Thyroid gland (tissue), 4 donors: ENCODE results near the gene CDC26.

ENCODE experiments used
- CTCF ChIP-seq, 6 experiments: fragments of 200-600 bp in 3 of 6; fragments of 450-650 bp in 3 of 6; sonication (generic) in 3 of 6; IDR thresholded peaks; one replicate each; pipeline ENCODE4 v1.5.1; 2016 to 2019; ENCODE audit warnings: antibody characterized with exemption in 6 of 6, mild to moderate bottlenecking in 2 of 6, inconsistent platforms in 1 of 6, moderate library complexity in 1 of 6
- POLR2A ChIP-seq, 2 donors: fragments of 450-650 bp; IDR thresholded peaks; one replicate each; pipeline ENCODE4 v1.6.1; 2017; ENCODE audit warnings: antibody characterized with exemption in 2 of 2, mild to moderate bottlenecking in 2 of 2, moderate library complexity in 1 of 2

- TF ChIP-seq CTCF (IDR thresholded peaks at IDR 0.05) (no peak), POLR2A (IDR thresholded peaks at IDR 0.05) (no peak)
These were observed 31.2 kb upstream of the CDC26 start for GRCh38 chr9:113306566-113306965.
